ENCODE measurements around the gene OSGIN1.

Gene OSGIN1

DNA sequence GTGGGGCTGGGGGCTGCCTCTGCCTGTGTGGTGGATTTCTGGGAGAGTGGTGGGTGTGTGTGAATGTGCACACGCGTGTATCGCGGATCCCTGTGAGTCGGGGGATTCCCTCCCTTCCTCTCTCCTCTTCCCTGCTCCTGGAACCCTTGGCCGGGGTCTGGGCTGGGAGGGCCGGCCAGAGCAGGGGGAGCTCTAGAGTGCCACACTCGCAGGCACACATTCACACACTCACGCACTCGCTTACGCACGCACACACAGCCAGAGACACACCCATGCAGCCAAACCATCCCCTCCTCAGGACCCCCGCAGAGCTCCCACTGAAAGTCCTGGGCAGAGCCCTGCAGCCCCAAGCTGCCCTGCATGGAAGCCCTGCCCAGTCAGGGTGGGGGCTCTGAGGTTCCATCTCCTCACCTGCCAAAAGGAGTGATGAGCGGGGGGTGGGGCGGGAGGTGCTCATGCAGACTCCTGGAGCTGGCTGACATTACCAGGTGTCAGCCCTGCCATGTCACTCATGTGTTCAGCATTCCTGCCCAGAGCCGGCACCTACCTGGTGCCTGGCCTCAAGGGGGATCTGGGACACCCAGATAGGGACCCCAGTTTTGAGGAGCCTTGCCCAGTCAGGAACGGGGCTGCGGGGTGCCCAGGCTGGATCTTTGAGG lies 16.9 kb downstream of the OSGIN1 start:
- DNase-seq (ENCODE audit: low read depth in 2 of 3, low spot score in 1 of 3): no peak

DNA sequence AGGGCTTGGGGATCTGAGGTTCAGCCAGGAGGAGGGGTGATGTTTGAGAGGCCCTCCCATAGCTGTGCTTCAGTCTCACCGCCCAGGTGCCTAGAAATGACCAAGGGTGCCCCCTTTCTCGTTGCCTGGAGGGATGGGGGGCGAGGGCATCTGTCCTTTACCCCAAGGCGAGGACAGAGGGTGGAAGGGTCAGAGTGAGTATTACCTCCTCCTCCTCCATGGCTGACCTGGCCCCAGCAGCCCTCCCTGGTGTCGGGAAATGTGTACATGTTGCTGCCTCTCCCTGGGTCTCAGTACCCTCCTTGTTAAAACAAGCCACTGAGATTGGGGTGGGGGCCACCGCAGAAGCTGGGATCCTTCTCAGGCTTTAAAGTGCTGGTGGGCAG lies 17.4 kb downstream of the OSGIN1 start:
- no peak for DNase-seq (ENCODE audit: low read depth in 2 of 3, low spot score in 1 of 3)

DNA sequence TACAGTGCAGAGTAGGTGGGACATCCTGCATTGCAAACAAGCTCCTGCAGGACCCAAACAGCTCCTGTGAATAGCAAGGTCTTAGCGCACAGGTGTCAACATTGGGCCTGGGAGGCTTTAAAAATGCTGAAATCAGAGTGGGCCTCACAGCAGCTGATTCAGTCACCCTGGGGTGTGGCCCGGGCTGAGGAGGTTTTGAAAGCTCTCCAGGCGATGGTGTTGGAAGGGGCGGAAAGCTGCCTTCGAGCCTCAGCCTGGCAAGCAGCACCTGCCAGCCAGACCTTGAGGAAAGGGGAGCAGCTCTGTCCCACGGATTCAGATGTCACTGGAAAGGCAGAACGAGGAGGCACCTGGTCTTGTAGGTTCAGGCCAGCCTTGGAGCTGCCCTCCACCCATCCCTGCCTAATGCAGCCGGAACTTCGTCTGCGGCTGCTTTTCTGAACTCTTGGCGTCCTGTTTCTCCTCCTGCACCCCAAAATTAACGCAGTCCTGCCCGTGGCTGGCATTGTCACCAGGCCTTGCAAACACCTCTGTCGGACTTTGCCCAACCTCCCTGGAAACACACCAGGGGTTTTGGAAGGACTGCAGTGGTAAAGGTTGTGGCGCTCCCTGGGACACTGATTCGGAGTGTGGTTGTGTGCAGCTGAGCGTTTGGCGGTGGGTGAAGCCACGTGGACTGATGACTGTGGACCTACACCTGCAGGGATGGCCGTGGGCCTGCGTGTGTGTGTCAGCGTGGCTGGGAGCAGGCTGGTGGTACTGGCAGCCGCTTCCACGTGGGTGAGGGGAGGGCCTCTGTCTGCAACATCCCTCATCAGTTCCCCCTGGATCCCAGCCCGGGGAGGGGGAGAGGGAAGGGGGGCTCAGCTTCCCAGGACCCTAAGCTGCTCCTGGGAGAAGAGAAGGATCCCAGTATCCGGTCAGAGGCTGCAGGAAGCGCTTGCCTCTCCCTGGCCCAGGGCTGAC lies 18.4 kb downstream of the OSGIN1 start:
- DNase-seq (ENCODE audit: low read depth in 2 of 3, low spot score in 1 of 3): no peak

DNA sequence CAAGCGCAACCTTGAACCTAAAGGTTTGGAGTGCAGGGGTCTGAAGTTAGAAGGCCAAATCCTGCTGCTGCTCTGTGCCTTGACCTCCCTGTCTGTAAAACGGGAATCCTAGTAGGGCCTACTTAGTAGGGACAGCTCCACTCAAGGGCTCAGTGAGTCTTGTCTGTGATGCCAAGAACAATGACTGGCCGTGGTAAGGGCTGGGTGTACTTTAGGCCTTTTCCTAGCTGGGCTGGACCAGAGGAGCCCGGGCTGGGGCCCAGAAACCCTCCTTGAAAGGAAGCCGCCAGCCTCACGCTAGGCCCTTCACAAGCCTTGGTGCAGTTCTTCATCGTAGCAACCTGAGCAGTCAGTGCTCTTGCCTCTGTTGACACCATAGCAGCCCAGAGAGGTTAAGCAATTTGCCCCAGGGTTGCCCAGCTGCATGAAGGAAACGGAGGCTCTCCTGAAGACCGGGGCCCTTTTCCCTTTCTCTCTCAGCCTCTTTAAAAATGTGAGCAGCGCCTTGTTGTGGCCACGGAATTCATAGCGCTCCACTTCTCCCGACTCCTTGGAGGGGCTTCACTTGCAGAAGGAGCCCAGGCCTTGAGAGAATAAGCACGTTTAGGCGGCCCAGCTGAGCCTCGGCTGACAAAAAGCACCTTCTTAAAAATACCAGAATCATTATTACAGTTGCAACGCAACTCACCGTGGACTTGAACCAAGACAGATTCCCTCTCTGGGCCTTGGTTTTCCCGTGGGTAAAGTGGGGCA lies 19.4 kb downstream of the OSGIN1 start:
- DNase-seq (ENCODE audit: low read depth in 2 of 3, low spot score in 1 of 3): no peak

DNA sequence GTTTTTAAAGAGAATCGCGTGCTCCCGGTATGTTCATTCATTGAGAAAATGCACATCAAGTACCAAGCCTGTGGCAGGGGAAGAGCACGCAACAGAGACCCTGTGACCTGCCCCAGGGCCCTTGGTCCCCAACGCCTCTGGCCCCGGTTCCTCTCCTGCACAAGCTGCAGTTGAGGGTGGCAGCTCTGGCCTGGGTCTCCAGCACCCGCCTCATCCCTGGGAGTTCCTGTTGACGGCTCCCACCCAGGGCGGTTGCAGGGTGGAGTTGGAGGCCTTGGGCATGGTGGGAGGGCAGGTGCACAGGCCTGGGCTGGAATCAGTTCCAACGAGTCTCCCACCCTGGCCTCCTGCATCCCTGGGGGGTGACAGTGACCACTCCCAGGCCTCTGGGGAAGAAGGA lies 20.0 kb downstream of the OSGIN1 start:
- DNase-seq (ENCODE audit: low read depth in 2 of 3, low spot score in 1 of 3): no peak

DNA sequence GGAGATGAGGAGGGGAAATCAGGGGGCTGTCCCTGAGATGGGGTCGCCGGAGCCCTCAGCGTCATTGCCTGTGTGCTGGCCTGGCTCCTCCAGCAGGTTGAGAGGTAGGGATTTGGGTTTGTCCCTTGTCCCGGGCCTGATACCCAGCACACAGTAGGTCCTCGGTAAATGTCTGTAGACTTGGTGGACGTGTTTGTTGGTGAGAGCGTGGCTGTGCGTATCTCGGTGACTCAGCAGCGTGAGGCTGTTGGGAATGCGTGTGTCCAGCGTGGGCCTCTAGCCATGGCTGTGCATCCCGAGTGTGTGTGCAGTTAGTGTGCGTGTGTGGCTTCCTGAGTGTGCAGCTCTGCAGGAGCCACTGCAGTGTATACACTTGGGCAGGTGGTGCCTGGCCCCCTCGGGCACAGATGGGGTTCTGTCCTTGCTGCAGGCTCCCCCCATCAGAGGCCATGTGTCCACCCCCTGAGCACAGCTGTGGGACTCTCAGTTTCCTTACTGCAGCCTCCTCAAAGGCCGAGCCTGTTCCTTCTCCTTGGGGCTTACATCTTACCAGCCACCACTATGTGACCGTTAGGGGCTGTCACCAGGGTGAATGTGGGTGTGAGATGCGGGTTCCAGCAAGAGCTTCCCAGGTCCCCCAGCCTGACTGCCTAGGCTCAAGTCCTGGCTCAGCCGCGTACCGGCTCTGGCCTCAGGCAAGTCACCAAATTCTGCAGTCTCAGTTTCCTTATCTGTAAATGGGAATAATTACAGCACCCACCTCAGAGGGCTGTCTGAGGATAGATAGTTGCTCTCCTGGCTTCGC lies 20.7 kb downstream of the OSGIN1 start:
- DNase-seq (ENCODE audit: low read depth in 2 of 3, low spot score in 1 of 3): no peak

DNA sequence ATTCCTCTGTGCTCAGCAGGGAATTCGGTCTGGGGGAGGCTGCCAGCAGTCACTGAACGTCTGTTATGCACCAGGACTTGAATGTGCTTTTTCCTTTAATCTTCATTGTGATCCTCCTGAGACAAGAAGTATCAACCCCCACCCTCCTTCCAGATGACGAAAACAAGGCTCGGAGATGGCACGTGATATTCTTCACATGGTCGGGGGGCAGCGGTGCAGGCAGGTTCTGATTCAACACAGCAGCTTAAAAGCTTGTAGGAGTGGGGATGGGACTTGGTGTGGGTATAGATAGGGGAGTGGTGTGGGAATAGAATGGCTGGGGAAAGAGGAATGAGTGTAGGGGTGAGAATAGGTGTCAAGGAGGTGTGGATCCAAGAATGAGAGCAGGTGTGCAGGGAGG lies 21.4 kb downstream of the OSGIN1 start:
- no peak for DNase-seq (ENCODE audit: low read depth in 2 of 3, low spot score in 1 of 3)

DNA sequence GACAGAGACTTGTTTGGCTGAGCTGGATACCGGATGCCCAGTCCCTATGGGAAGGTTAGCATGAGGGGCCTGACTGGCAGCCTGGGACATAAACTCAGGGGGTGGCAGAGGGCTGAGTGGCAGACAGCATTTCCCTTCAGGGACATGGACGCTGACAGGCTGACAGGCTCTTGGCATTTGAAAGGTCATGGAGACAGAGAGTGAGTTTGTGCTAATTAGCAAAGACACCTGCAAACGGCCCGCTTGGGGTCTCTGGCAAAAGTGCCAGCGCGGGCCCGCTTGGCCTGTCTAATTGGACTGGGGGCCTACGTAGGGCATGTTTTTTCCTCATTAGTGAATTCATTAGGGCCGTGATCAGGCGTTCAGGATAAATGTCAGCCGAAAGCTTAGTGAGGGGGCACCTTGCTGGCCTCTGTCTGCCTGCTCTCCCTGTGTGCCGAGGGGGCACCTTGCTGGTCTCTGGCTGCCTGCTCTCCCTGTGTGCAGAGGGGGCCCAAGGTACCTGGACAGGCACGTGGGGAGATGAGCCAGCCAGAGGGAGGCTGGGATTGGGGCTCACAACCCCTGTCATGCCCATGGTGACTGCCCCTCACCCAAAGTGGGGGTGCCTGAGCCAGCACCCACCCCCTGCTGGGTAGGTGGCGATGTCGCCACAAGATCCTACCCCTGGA lies 22.7 kb downstream of the OSGIN1 start:
- no peak for DNase-seq (ENCODE audit: low read depth in 2 of 3, low spot score in 1 of 3)

DNA sequence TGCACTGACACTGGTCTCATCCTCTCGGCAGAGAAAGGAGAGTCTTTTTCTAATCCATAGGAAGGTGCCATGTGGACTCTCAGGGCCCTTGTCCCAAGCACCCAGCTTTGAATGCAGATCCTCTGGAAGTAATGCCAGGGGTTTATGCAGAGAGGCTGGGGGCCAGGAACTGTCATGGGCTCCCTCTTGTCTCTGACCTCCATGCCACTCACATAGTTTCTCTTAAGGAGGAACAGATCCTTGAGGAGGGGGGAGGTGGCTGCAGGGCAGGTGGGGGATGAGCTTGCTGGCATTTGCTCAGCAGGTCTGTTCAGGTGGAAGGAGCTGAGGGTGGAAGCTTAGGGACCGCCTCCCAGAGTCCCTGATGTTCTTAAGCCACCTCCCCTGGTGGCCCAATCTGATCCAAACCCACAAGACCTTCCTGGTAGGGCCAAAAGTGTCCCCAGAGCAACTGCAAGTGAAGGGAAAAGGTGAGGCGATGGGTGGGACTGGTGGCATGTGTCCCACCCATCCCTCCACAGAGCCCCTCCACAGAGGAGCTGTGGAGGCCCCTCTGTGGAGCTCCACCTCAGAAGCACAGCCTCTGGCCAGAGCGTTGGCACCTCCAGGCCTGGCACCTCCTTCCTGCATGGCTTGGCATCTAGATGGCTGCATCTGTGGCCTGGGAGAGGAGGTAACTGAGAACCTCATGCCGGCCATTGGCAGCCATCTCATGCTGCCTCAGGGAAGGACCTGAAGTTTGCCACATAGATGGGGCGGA lies 24.2 kb downstream of the OSGIN1 start:
- no peak for DNase-seq (ENCODE audit: low read depth in 2 of 3, low spot score in 1 of 3)

DNA sequence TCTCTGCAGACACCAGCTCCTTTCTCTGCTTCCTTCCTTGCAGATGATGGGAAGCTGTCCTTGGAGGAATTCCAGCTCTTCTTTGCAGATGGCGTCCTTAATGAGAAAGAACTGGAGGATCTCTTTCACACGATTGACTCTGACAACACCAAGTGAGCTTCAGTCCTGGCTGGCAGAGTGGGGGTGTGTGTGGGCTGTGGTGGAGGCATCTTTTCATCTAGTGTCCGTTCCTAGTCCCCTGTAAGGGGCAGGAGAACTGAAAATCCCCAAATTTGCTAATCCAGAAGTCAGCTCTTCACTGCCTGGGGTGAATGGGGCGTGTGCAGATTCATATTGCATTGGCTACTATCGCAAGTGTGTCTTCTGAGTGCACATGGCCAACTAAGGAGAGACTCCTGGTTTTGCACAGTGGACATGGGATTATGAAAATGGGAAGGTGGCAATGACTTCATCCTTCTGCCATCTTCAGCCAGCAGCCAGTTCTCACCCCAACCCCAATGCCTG lies 25.4 kb downstream of the OSGIN1 start:
- DNase-seq (ENCODE audit: low read depth in 2 of 3, low spot score in 1 of 3): no peak

DNA sequence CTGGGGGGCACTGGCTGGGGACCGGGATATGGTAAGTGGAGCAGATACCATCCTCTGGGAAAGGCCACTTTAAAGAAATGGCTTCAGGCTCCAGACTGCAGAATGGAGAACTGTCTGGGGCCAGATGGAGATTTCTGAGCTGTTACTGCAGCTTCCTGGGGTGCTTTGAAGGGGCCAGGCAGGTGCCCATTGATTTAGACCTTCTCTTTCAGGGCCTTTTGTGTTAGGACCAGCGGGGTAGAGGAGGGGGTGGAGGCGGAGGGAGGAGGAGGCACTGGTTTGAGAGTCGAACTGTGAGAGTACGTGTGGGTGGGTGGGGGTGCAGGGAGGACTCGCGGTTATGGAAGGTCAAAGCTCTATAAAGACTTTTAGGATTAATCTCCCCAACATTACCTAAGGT lies 26.4 kb downstream of the OSGIN1 start:
- no peak for DNase-seq (ENCODE audit: low read depth in 2 of 3, low spot score in 1 of 3)

DNA sequence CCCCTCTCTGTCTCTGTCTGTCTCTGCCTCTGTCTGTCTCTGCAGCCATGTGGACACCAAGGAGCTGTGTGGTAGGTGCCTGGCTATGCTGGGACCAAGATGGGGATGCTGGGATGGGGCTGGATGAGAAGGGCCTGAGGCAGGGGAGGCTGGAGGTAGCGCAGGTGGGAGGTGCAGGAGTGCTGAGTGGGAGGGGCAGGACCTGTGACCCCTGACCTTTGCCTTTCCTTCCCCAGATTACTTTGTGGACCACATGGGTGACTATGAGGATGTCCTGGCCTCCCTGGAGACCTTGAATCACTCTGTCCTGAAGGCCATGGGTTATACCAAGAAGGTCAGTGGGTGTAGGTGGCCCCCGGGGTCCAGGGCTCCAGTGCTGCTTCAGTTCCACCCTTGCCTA lies 27.8 kb downstream of the OSGIN1 start:
- no peak for DNase-seq (ENCODE audit: low read depth in 2 of 3, low spot score in 1 of 3)

DNA sequence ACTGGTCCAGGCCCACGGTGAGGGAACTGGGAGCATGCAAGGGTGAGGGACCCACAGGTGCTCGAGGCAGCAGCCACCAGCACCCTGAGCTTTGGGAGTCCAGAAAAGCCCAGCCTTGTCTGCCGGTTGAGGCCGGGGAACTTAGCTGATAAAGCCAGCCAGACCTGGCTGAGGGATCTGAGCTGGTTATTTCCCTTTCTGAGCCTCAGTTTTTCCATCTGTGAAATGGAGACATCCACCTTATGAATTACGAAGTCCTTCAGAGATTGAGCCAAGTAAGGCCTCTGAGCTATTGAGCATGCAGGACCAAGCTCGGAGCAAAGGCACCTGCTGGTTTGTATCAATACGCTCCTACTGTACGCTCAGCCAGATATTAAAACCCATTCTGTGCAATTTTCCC lies 28.8 kb downstream of the OSGIN1 start:
- DNase-seq (ENCODE audit: low read depth in 2 of 3, low spot score in 1 of 3): no peak

DNA sequence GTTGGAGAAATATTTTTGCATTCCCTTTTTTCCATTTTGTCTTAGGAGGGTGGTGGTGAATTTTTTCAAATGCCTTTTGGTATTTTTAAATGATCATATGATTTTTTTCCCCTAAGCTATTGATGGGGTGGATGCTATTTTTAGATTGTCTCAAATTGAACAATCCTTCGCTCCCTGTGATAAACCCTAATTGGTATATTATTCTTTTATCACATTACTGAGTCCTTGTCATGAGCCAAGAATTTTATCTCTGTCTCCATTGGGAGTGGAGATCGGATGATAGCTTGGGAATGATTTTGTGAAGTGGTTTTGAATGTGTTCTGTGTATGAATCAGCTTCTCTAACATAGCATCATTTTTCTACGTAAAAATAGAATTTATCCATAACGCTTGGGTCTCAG lies 30.5 kb downstream of the OSGIN1 start:
- DNase-seq (ENCODE audit: low read depth in 2 of 3, low spot score in 1 of 3): no peak

DNA sequence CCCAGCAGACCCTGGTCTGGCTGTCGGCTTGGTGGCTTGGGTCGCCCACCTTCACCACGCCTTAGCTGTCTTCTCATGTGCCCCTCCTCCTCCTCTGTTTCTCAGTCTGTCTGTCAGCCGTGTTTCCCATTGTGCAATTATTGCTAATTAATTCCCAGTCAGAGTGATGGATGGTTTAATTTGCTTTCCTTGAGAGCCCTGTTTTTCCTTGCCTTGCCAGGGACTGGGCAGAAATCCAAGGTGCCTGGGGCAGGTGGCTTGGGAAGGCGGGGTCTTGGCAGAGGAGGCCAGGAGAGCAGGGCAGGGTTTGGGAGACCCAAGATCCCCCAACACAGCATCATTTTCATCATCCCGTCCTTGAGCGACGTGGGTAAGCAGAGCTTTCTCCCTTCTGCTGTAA lies 36.3 kb downstream of the OSGIN1 start:
- no peak for DNase-seq (ENCODE audit: low read depth in 2 of 3, low spot score in 1 of 3)

DNA sequence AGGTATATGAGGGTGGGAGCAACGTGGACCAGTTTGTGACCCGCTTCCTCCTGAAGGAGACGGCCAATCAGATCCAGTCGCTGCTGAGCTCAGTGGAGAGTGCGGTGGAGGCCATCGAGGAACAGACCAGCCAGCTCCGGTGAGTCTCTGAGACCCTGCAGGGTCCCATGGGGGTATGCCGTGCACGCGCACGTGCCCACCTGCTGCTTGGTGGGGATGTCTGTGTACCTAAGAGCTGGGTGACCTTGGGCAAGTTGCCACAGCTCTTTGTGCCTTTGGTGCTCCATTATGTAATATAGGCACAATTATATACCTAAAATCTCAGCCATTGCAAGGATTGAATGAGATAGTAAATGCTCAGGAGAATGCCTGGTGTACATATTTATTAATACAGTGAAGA lies 37.5 kb downstream of the OSGIN1 start:
- no peak for DNase-seq (ENCODE audit: low read depth in 2 of 3, low spot score in 1 of 3)

DNA sequence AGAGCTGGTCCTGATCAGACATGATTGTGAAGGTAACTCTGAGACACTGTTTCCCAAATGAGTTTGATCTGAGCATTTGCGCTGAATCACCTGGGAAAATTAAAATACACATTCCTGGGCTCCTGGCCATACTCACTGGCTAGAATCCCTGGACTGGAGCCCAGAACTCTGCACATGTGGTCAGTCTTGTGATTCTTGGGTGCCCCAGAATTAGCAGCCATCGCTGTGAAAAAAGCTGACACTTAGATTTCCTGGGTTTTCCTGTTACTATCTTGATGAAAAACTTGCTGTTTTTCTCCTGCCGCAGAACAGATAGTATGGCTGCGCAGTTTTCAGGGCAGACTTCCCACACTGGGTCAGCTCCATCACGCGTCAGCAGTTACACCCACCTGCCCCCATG lies 39.6 kb downstream of the OSGIN1 start:
- DNase-seq (ENCODE audit: low read depth in 2 of 3, low spot score in 1 of 3): no peak

DNA sequence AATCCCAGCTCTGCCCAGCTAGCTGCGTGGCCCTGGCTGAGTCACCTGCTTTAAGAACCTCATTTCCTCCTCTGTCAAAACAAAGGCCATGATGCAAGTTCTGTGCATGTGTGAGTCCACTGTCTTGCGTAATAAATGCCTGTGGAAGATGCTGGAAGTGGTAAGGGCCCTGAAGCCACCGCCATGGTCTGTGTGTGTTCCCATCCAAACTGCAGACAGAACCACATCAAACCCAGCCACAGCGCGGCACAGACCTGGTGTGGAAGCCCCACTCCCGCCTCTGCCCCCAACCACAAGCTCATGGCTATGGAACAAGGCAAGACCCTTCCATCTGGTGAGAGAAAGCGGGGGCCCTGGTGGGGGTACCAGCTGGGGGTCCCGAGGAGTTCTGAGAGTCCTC lies 41.0 kb downstream of the OSGIN1 start:
- DNase-seq (ENCODE audit: low read depth in 2 of 3, low spot score in 1 of 3): no peak

DNA sequence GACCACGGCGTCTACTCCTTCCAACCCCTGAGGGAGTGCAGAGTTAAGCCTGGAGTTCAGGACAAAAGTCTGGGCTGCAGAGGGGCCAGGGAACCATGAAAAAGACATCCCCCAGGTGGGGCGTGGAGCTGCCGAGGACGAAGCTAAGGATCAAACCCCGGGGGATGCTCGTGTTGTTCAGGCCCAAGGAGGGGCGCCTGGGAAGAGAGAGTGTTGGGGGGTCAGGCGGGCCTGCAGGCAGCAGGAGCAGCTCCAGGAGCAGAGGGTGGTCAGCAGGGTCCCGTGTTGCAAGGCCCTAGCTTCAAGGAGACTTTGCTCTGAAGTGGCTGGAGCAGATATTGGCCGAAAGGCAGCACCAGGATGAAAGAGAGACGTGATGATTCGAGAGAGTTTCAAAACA lies 41.7 kb downstream of the OSGIN1 start:
- DNase-seq (ENCODE audit: low read depth in 2 of 3, low spot score in 1 of 3): no peak

DNA sequence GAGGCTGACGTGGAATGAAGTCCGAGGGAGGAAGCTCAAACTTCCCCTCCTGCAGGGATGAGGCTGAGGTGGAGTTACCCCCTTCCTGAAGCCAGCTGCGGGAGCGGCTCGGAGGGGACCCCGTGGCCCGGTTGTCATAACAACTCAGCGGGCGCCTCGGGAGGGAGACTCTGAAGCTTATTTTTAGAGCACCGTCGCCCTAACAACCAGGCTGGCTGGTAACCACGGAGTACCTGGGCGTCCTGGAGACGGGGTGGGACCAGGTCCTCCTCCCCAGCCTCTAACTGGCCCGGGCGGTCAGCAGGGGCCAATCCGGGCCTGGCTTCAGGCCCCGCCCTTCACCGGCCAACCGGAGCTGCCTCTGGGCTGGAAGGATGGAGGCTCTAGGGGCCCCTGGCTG lies 42.7 kb downstream of the OSGIN1 start:
- DNase-seq (ENCODE audit: low read depth in 2 of 3, low spot score in 1 of 3): no peak

Data from stimulated activated CD4-positive, alpha-beta T cell treated with anti-CD3 and anti-CD28 coated beads, Interleukin-12 subunit alpha, Interleukin-12 subunit beta, amount 100 ng/mL, for 48 hours (primary cell).